ENCODE data around the gene RPL38.

RPL38 gene

GRCh38 chr17:74190807-74191406 lies 12.6 kb upstream of the RPL38 start:
- no peak for DNase-seq (ENCODE audit: low read depth)
- no peak overlapping the region for H3K4me3 ChIP-seq (ENCODE audit: low read depth, low read length)
- TF ChIP-seq CTCF (IDR thresholded peaks at IDR 0.05; ENCODE audit: control insufficient read depth, extremely low read depth, insufficient read depth) = no peak

GRCh38 chr17:74192950-74193781 lies 10.3 kb upstream of the RPL38 start:
- TF ChIP-seq CTCF (IDR thresholded peaks at IDR 0.05; ENCODE audit: control insufficient read depth, extremely low read depth, insufficient read depth) = no peak
- H3K4me3 ChIP-seq (ENCODE audit: low read depth, low read length) = no peak overlapping the region
- DNase-seq (ENCODE audit: low read depth) = peak; percentile 69

GRCh38 chr17:74194682-74195081 lies 8.8 kb upstream of the RPL38 start:
- no peak for TF ChIP-seq CTCF (IDR thresholded peaks at IDR 0.05; ENCODE audit: control insufficient read depth, extremely low read depth, insufficient read depth)
- DNase-seq (ENCODE audit: low read depth) = no peak
- no peak overlapping the region for H3K4me3 ChIP-seq (ENCODE audit: low read depth, low read length)

GRCh38 chr17:74196541-74197317 lies 6.7 kb upstream of the RPL38 start:
- H3K4me3 ChIP-seq (ENCODE audit: low read depth, low read length) = no peak overlapping the region
- TF ChIP-seq CTCF (IDR thresholded peaks at IDR 0.05; ENCODE audit: control insufficient read depth, extremely low read depth, insufficient read depth) = no peak
- no peak for DNase-seq (ENCODE audit: low read depth)

- H3K4me3 ChIP-seq (ENCODE audit: low read depth, low read length) = no peak overlapping the region
- no peak for DNase-seq (ENCODE audit: low read depth)
- no peak for TF ChIP-seq CTCF (IDR thresholded peaks at IDR 0.05; ENCODE audit: control insufficient read depth, extremely low read depth, insufficient read depth)
Measured at GRCh38 chr17:74197801-74198200, 5.7 kb upstream of the RPL38 start.

GRCh38 chr17:74198694-74199093 lies 4.8 kb upstream of the RPL38 start:
- TF ChIP-seq CTCF (IDR thresholded peaks at IDR 0.05; ENCODE audit: control insufficient read depth, extremely low read depth, insufficient read depth) = no peak
- no peak overlapping the region for H3K4me3 ChIP-seq (ENCODE audit: low read depth, low read length)
- DNase-seq (ENCODE audit: low read depth) = no peak

Data from LNCaP clone FGC (cell line).